NCI-H2196 (cell line): ENCODE results near the gene WDR90.
A peak's percentile ranks its signal among the peaks of the same experiment; 100 is the strongest.

Source experiments
- DNase-seq: peaks from one replicate; lab custom pipeline; 2025; ENCODE audit not compliant: unreplicated experiment; lab: John Stamatoyannopoulos, UW

Gene WDR90

GRCh38 chr16:704552-705380, 55.6 kb downstream of the WDR90 start:
- DNase-seq, result peak; percentile 42

DNA sequence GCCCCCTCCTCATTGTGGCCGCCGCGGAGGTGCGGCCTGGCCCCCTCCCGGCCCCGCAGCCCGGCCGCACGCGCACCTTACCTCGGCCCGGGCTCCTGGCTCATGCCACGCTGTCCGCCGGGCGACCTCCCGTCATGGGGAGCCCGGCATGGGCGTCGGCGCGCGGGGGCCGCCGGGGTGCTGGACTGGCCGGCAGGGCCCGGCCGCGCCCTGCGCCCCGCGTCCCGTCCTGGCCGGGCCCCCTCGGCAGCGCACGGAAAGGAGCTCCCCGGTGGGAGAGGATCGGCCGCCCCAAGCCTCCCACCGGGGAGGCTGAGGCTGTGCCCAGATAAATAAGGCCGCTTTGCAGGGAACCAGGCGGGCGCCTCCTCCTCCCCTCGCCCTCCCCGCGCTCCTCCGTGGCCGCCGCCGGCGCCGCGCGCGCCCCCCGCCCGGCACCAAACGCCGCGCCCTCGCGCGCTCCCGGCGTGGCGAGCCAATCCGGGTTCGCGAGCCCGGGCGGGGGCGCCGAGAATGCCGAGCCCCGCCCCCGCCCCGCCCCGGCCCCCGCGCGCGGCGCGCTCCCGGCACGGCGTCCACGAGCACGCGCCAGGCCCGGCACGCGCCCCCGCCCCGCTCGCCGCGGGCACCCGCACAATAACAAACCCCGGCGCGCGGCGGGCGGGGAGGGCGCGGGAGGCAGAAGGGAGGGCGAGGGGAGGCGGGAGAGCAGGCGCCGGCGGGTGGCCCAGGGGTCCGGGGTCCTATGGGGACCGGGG, 56.4 kb downstream of the WDR90 start, which contains the start of gene FBXL16:
Gene FBXL16, minus strand, starts transcription at position 371 of the 758 bp plus-strand sequence. CDS start 8,396 bp downstream, outside the sequence.
- DNase-seq, result peak; percentile 91

DNA sequence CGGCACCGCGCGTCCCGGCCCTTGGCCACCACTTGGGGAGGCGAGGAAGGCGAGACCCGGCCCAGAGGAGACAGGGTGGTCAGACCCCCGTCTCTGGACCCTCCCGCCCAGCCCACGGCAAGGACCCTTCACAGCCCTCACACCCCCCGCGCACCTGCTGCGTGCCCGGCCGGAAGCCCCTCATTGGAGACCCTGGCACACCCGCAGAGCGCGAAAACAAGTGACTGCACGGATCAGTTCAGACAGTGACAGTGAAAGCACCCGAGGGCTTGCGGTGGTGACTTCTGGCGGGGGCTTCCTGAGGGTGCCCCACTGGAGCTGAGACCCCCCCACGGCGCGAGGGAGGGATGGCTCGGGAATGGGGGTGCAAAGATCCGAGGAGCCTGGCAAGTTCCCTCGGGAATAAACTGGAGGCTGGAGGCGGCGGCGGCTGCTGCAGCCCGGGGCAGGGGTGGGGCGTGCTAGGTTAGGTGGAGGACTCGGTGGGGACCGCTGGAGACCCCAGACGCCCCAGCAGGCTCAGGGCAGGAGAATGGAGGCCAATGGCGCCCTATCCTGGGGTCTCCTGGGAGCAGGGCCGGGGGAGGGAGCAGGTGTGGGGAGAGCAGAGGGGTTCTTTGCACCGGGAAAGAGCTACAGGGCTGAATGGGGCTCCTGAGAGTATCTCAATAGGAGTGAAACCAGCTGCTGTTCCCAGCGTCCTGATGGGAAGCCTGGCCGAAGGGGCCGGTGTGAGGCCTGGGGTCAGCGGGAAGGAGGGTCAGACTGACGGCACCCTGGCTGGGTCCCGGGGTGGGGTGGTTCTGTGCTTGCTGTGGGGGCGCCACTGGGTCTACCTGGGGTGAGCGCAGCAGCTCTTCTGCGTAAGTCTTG, 57.3 kb downstream of the WDR90 start:
- DNase-seq, result no peak

DNA sequence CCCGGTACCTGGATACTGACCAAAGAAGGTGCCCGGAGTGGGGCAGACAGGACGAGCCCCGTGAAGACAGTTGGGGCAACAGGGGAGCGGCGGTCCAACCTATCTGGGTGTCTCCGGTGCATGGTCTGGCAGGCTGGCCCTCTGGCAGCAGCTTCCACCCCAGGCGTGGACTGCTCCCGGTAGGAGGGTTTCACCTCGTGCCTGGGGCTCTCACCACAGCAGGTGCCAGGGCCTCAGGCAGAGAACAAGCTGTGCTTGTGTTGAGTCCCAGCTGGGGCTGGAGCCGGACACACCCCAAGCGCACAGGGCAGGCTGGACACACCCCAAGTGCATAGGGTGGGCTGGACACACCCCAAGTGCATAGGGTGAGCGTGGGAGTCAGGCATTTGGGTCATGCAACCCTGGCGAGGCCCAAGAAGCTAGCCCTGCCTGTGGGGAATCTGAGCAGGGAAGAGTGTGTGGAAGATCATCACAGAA, 57.9 kb downstream of the WDR90 start:
- DNase-seq, result no peak

DNA sequence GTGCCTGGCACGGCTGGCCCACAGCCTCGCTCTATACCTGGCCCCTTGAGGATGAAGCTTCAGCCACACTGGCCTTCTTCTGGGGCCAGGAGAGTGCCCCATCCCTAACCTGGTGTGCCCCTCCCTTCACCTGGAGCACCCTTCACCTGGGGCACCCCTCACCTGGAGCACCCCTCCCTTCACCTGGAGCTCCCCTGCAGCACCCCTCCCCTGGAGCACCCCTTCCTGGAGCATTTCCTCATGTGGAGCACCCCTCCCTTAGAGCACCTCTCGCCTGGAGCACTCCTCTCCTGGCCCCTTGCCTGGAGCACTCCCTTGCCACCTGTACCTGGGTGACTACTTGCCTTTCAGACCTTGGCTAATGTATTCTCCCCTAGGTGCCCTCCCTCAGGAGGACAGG, 58.9 kb downstream of the WDR90 start:
- DNase-seq, result no peak

GRCh38 chr16:708959-709358, 59.8 kb downstream of the WDR90 start:
- no peak for DNase-seq

DNA sequence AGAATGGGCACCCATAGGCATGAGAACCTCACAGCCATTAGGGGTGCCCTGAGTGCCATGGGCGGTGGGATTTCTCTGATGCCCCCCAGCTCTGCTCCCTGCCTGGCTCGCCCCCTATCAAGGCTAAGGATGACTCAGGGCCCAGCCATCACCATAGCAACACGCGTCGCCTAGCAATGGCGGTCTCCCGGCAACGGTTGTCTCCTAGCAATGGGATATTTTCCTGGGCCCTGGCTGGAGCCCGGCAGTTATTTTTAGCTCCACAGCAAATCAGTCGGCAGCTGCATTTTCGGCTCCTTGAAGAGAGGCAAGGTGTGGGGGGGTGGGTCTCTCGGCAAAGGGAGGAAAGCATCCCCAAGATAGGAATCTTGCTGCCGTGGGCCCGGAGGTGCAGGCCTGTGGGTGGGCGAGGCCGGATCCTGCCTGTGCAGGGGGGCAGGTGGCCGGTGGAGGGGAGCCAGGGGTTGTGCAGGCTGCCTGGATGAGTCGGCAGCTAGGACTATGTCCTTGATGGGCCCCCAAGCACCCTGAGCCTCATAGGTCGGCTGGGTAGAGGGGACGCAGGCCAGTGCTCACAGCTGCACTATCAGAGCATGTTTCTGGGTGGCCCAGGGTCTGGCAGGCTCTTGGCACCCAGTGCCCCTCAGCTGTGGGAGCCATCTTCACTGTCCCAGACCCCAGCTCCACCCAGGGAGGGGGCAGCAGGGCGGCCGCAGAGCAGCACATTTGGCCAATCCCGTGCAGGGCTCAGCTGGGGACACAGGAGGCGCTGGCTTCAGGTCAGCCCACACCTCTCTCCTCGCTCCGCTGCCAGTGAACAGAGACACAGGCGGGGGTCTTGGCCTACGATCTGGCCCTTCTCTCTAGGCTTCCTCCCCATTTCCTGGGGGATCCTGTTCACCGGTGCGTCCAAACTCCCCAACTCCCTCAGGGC, 60.7 kb downstream of the WDR90 start:
- peak; percentile 94 for DNase-seq

- DNase-seq, result no peak
These were observed 61.4 kb downstream of the WDR90 start for GRCh38 chr16:710500-711075.

DNA sequence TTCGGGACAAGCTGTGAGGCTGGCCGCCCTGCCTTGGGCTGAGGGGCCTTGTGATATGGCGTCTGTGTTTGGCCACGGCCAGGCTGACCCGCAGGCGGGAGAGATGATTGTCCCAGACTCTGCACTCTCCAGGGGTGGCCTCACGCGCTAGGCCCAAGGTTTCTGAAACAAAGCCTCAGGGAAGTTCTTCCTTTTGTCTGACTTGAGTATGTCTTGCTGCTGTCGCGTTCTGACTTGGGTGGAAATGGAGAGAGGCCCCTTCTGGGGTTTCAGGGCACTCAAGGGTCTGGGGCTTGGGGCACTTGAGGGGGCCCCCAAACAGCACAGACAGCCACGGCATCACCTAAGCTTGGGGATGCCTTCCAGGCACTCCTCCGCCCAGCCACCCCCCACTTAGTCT, 61.9 kb downstream of the WDR90 start:
- DNase-seq, result no peak

- DNase-seq, result peak; percentile 83
These were observed 62.6 kb downstream of the WDR90 start for GRCh38 chr16:711548-712320.

- DNase-seq, result peak; percentile 62
These were observed 63.6 kb downstream of the WDR90 start for GRCh38 chr16:712740-713250.

DNA sequence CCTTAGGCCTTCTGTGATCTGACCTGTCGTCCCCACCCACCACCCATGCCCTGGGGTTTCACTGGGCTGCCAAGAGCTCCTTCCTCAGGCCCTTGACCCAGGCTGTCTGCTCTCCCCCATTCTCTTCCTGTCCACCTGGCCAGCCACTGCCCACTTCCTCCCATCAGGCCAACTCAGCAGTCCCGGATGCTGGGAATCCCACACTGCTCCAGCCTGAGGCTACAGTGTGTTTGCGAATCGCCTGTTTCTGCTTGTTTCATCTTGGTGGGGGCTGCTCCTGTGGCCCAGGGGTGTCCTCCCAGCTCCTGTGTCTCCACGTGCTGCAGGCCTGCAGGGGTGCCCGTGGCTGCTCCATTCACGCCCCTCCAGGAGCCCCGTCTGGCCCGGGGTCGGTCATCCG, 64.9 kb downstream of the WDR90 start:
- DNase-seq, result no peak

GRCh38 chr16:714558-715476, 65.7 kb downstream of the WDR90 start, which contains the start of gene METRN:
Gene METRN, plus strand, starts transcription at chr16:715118. Its CDS starts 172 bp downstream, at chr16:715290.
- peak; percentile 94 for DNase-seq

GRCh38 chr16:715477-716199, 66.5 kb downstream of the WDR90 start:
- DNase-seq, result peak; percentile 38

DNA sequence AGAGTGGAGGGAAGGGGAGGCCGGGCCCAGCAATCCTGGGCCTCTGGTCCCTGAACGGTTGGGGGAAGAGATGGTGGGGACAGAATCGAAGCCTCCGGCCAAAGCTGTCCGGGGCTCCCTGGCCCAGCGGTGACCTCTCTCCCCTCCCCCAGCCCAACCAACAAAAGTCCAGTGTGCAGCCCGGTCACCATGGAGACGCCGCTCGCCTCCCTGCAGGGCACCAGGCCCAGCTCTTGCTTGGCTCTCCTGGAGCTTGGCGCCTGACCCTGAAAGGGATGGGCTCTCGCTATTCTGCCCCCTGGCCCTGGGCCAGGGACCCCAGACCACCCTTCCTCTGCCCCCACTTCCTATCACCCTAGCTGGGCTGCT, 67.0 kb downstream of the WDR90 start:
- DNase-seq, result peak; percentile 82

GRCh38 chr16:716768-717325, 67.7 kb downstream of the WDR90 start:
- no peak for DNase-seq
